ENCODE data around the gene TCF7L1.

- TF ChIP-seq CTCF (conservative IDR thresholded peaks at IDR 0.05; ENCODE audit: low read length) (no peak), EZH2phosphoT487 (IDR thresholded peaks at IDR 0.05; ENCODE audit: borderline replicate concordance, low read depth, low read length) (no peak)
Observed at GRCh38 chr2:85119900-85120299, 13.3 kb upstream of the TCF7L1 start.

Measured in OCI-LY7 (cell line).